ENCODE results near the gene DNAL1.

- TF ChIP-seq CTCF (tag by site-specific recombination; IDR thresholded peaks at IDR 0.05) (no peak), ZNF626 (tag by site-specific recombination; IDR thresholded peaks at IDR 0.05) (no peak), ZSCAN16 (tag by site-specific recombination; IDR thresholded peaks at IDR 0.05) (no peak), TRIM28 (IDR thresholded peaks at IDR 0.05; ENCODE audit: borderline replicate concordance, low read length) (no peak), KLF9 (tag by site-specific recombination; IDR thresholded peaks at IDR 0.05; ENCODE audit: low read depth) (no peak), ZNF324 (tag by site-specific recombination; IDR thresholded peaks at IDR 0.05) (no peak)
Observed at GRCh38 chr14:73732006-73732405, 87.2 kb downstream of the DNAL1 start.

Data from HEK293 (cell line).